ENCODE results near the gene ZNF621. TPM values are rescaled to one million over a fixed set of nuclear protein-coding genes. Genes with fewer than 3 reads are reported as not detected.
"Not testable (repeated sequence)": the region's sequence is repeated elsewhere in the genome, so short reads cannot be mapped to it uniquely, and the experiment has no call there.

ZNF621 gene
- total and polyA plus RNA-seq, 2 donors: 6.4 to 23.2 TPM

GRCh38 chr3:40523781-40524180 is 979 bp upstream of the ZNF621 start:
- peak overlapping the region in 1 of 2 donors; percentile 34 for H3K27ac ChIP-seq (ENCODE audit: low read depth in 1 of 2, low read length in 1 of 2)
- H3K9me3 ChIP-seq (ENCODE audit: control insufficient read depth in 2 of 2, insufficient read depth in 1 of 2, low read length in 1 of 2): no peaks in the 10 kb centered on the region
- DNase-seq (ENCODE audit: low read depth in 6 of 9, low spot score in 9 of 9): no peak
- H3K36me3 ChIP-seq (ENCODE audit: control insufficient read depth in 2 of 2, insufficient read depth in 2 of 2, low read length in 1 of 2): peaks cover 0 to under 1% of the 10 kb centered on the region in 2 donors
- H3K4me3 ChIP-seq (ENCODE audit: low read length in 2 of 2): no peak overlapping the region
- 92% methylated on average over 2 of the region's 2 CpGs for WGBS
- peaks cover 4 to 12% of the 10 kb centered on the region in 2 donors for H3K4me1 ChIP-seq (ENCODE audit: control insufficient read depth in 2 of 2, insufficient read depth in 2 of 2, low read length in 2 of 2)
- H3K27me3 ChIP-seq (ENCODE audit: control insufficient read depth in 2 of 2, insufficient read depth in 1 of 2, low read length in 1 of 2): no peaks in the 10 kb centered on the region

- DNase-seq (ENCODE audit: low read depth in 6 of 9, low spot score in 9 of 9): peak in 2 of 9 donors; percentile 5 to 21
- no peaks in the 10 kb centered on the region for H3K27me3 ChIP-seq (ENCODE audit: control insufficient read depth in 2 of 2, insufficient read depth in 1 of 2, low read length in 1 of 2)
- peaks cover 4 to 12% of the 10 kb centered on the region in 2 donors for H3K4me1 ChIP-seq (ENCODE audit: control insufficient read depth in 2 of 2, insufficient read depth in 2 of 2, low read length in 2 of 2)
- peak overlapping the region; percentile 73 to 91 for H3K4me3 ChIP-seq (ENCODE audit: low read length in 2 of 2)
- 44% methylated on average over 5 of the region's 5 CpGs for WGBS
- H3K9me3 ChIP-seq (ENCODE audit: control insufficient read depth in 2 of 2, insufficient read depth in 1 of 2, low read length in 1 of 2): no peaks in the 10 kb centered on the region
- H3K36me3 ChIP-seq (ENCODE audit: control insufficient read depth in 2 of 2, insufficient read depth in 2 of 2, low read length in 1 of 2): peaks cover 0 to 4% of the 10 kb centered on the region in 2 donors
- H3K27ac ChIP-seq (ENCODE audit: low read depth in 1 of 2, low read length in 1 of 2): peak overlapping the region; percentile 61 to 92
Measured at GRCh38 chr3:40524222-40524567, 565 bp upstream of the ZNF621 start.

GRCh38 chr3:40528426-40528825 is 3.7 kb downstream of the ZNF621 start:
- H3K9me3 ChIP-seq (ENCODE audit: control insufficient read depth in 2 of 2, insufficient read depth in 1 of 2, low read length in 1 of 2): peaks cover 0 to 1% of the 10 kb centered on the region in 2 donors
- H3K4me3 ChIP-seq (ENCODE audit: low read length in 2 of 2): no peak overlapping the region
- H3K27me3 ChIP-seq (ENCODE audit: control insufficient read depth in 2 of 2, insufficient read depth in 1 of 2, low read length in 1 of 2): no peaks in the 10 kb centered on the region
- WGBS: 97% methylated on average over 3 of the region's 3 CpGs
- DNase-seq (ENCODE audit: low read depth in 6 of 9, low spot score in 9 of 9): no peak
- no peak overlapping the region for H3K27ac ChIP-seq (ENCODE audit: low read depth in 1 of 2, low read length in 1 of 2)
- H3K4me1 ChIP-seq (ENCODE audit: control insufficient read depth in 2 of 2, insufficient read depth in 2 of 2, low read length in 2 of 2): peaks cover 4 to 12% of the 10 kb centered on the region in 2 donors
- H3K36me3 ChIP-seq (ENCODE audit: control insufficient read depth in 2 of 2, insufficient read depth in 2 of 2, low read length in 1 of 2): peaks cover 26 to 35% of the 10 kb centered on the region in 2 donors

- no peak overlapping the region for H3K27ac ChIP-seq (ENCODE audit: low read depth in 1 of 2, low read length in 1 of 2)
- no peaks in the 10 kb centered on the region for H3K4me1 ChIP-seq (ENCODE audit: control insufficient read depth in 2 of 2, insufficient read depth in 2 of 2, low read length in 2 of 2)
- WGBS: 98% methylated on average over 5 of the region's 5 CpGs
- no peak overlapping the region for H3K4me3 ChIP-seq (ENCODE audit: low read length in 2 of 2)
- no peak for DNase-seq (ENCODE audit: low read depth in 6 of 9, low spot score in 9 of 9)
- H3K9me3 ChIP-seq (ENCODE audit: control insufficient read depth in 2 of 2, insufficient read depth in 1 of 2, low read length in 1 of 2): peaks cover 0 to 1% of the 10 kb centered on the region in 2 donors
- peaks cover 27 to 41% of the 10 kb centered on the region in 2 donors for H3K36me3 ChIP-seq (ENCODE audit: control insufficient read depth in 2 of 2, insufficient read depth in 2 of 2, low read length in 1 of 2)
- no peaks in the 10 kb centered on the region for H3K27me3 ChIP-seq (ENCODE audit: control insufficient read depth in 2 of 2, insufficient read depth in 1 of 2, low read length in 1 of 2)
Measured at GRCh38 chr3:40532252-40532651, 7.5 kb downstream of the ZNF621 start.

- Histone ChIP-seq H3K27ac (ENCODE audit: low read depth in 1 of 2, low read length in 1 of 2) (no peak overlapping the region), H3K36me3 (ENCODE audit: control insufficient read depth in 2 of 2, insufficient read depth in 2 of 2, low read length in 1 of 2) (peaks cover 27 to 42% of the 10 kb centered on the region in 2 donors), H3K4me1 (ENCODE audit: control insufficient read depth in 2 of 2, insufficient read depth in 2 of 2, low read length in 2 of 2) (no peaks in the 10 kb centered on the region), H3K4me3 (ENCODE audit: low read length in 2 of 2) (no peak overlapping the region), H3K9me3 (ENCODE audit: control insufficient read depth in 2 of 2, insufficient read depth in 1 of 2, low read length in 1 of 2) (peaks cover 0 to 1% of the 10 kb centered on the region in 2 donors), H3K27me3 (ENCODE audit: control insufficient read depth in 2 of 2, insufficient read depth in 1 of 2, low read length in 1 of 2) (no peaks in the 10 kb centered on the region)
- no peak for DNase-seq (ENCODE audit: low read depth in 6 of 9, low spot score in 9 of 9)
Measured at GRCh38 chr3:40534283-40534682, 9.5 kb downstream of the ZNF621 start.

GRCh38 chr3:40546816-40547215 is 22.1 kb downstream of the ZNF621 start:
- no peak overlapping the region for H3K27ac ChIP-seq (ENCODE audit: low read depth in 1 of 2, low read length in 1 of 2)
- no peaks in the 10 kb centered on the region for H3K9me3 ChIP-seq (ENCODE audit: control insufficient read depth in 2 of 2, insufficient read depth in 1 of 2, low read length in 1 of 2)
- no peaks in the 10 kb centered on the region for H3K4me1 ChIP-seq (ENCODE audit: control insufficient read depth in 2 of 2, insufficient read depth in 2 of 2, low read length in 2 of 2)
- WGBS: 95% methylated on average over 1 of the region's 1 CpG
- no peak overlapping the region for H3K4me3 ChIP-seq (ENCODE audit: low read length in 2 of 2)
- DNase-seq (ENCODE audit: low read depth in 6 of 9, low spot score in 9 of 9): no peak
- H3K36me3 ChIP-seq (ENCODE audit: control insufficient read depth in 2 of 2, insufficient read depth in 2 of 2, low read length in 1 of 2): no peaks in the 10 kb centered on the region
- no peaks in the 10 kb centered on the region for H3K27me3 ChIP-seq (ENCODE audit: control insufficient read depth in 2 of 2, insufficient read depth in 1 of 2, low read length in 1 of 2)

GRCh38 chr3:40550167-40550566 is 25.4 kb downstream of the ZNF621 start:
- Histone ChIP-seq H3K36me3 (ENCODE audit: control insufficient read depth in 2 of 2, insufficient read depth in 2 of 2, low read length in 1 of 2) (no peaks in the 10 kb centered on the region), H3K27me3 (ENCODE audit: control insufficient read depth in 2 of 2, insufficient read depth in 1 of 2, low read length in 1 of 2) (no peaks in the 10 kb centered on the region), H3K27ac (ENCODE audit: low read depth in 1 of 2, low read length in 1 of 2) (no peak overlapping the region), H3K9me3 (ENCODE audit: control insufficient read depth in 2 of 2, insufficient read depth in 1 of 2, low read length in 1 of 2) (no peaks in the 10 kb centered on the region), H3K4me3 (ENCODE audit: low read length in 2 of 2) (no peak overlapping the region), H3K4me1 (ENCODE audit: control insufficient read depth in 2 of 2, insufficient read depth in 2 of 2, low read length in 2 of 2) (no peaks in the 10 kb centered on the region)
- WGBS: 95% methylated on average over 1 of the region's 1 CpG
- no peak for DNase-seq (ENCODE audit: low read depth in 6 of 9, low spot score in 9 of 9)

- no peak overlapping the region for H3K27ac ChIP-seq (ENCODE audit: low read depth in 1 of 2, low read length in 1 of 2)
- no peak for DNase-seq (ENCODE audit: low read depth in 6 of 9, low spot score in 9 of 9)
- no peaks in the 10 kb centered on the region for H3K27me3 ChIP-seq (ENCODE audit: control insufficient read depth in 2 of 2, insufficient read depth in 1 of 2, low read length in 1 of 2)
- no peak overlapping the region for H3K4me3 ChIP-seq (ENCODE audit: low read length in 2 of 2)
- H3K4me1 ChIP-seq (ENCODE audit: control insufficient read depth in 2 of 2, insufficient read depth in 2 of 2, low read length in 2 of 2): no peaks in the 10 kb centered on the region
- H3K36me3 ChIP-seq (ENCODE audit: control insufficient read depth in 2 of 2, insufficient read depth in 2 of 2, low read length in 1 of 2): no peaks in the 10 kb centered on the region
- 89% methylated on average over 7 of the region's 7 CpGs for WGBS
- H3K9me3 ChIP-seq (ENCODE audit: control insufficient read depth in 2 of 2, insufficient read depth in 1 of 2, low read length in 1 of 2): no peaks in the 10 kb centered on the region
Measured at GRCh38 chr3:40557575-40558161, 32.9 kb downstream of the ZNF621 start.

GRCh38 chr3:40562482-40562881 is 37.7 kb downstream of the ZNF621 start:
- WGBS: 92% methylated on average over 9 of the region's 9 CpGs
- H3K4me1 ChIP-seq (ENCODE audit: control insufficient read depth in 2 of 2, insufficient read depth in 2 of 2, low read length in 2 of 2); H3K36me3 ChIP-seq (ENCODE audit: control insufficient read depth in 2 of 2, insufficient read depth in 2 of 2, low read length in 1 of 2); H3K27ac ChIP-seq (ENCODE audit: low read depth in 1 of 2, low read length in 1 of 2); DNase-seq (ENCODE audit: low read depth in 6 of 9, low spot score in 9 of 9); H3K27me3 ChIP-seq (ENCODE audit: control insufficient read depth in 2 of 2, insufficient read depth in 1 of 2, low read length in 1 of 2); H3K4me3 ChIP-seq (ENCODE audit: low read length in 2 of 2); H3K9me3 ChIP-seq (ENCODE audit: control insufficient read depth in 2 of 2, insufficient read depth in 1 of 2, low read length in 1 of 2): not testable (repeated sequence)
